ENCODE results near the gene GJA5. TPM values are rescaled to one million over a fixed set of nuclear protein-coding genes. Genes with fewer than 3 reads are reported as not detected.

Gene GJA5
- total and polyA plus RNA-seq, 2 experiments from 2014 or later, result 0.24 to 1.7 TPM

GRCh38 chr1:147794570-147794969 is 34.2 kb upstream of the GJA5 start:
- no peaks in the 10 kb centered on the region for H4K20me1 ChIP-seq (replicated peaks; ENCODE audit: insufficient read depth)
- no peak overlapping the region for H3K4me3 Mint-ChIP-seq
- no peaks in the 10 kb centered on the region for H3K36me3 Mint-ChIP-seq (ENCODE audit: low read depth)
- H3K4me3 ChIP-seq, result no peak overlapping the region
- no peaks in the 10 kb centered on the region for H3K9me3 Mint-ChIP-seq
- no peaks in the 10 kb centered on the region for H3K4me1 ChIP-seq (ENCODE audit: insufficient read depth)
- ATAC-seq (no peak), DNase-seq (ENCODE audit: low spot score) (no peak)
- peaks cover 10% of the 10 kb centered on the region for H3K9me2 ChIP-seq (ENCODE audit: insufficient read depth)
- H3F3A ChIP-seq (replicated peaks; ENCODE audit: low read depth), result no peaks in the 10 kb centered on the region
- no peaks in the 10 kb centered on the region for H3K4me1 Mint-ChIP-seq
- no peak overlapping the region for H3K27ac ChIP-seq (ENCODE audit: low read depth)
- no peak overlapping the region for H3K4me2 ChIP-seq
- H3K27ac Mint-ChIP-seq, result no peak overlapping the region
- no peaks in the 10 kb centered on the region for H3K79me2 ChIP-seq (replicated peaks; ENCODE audit: insufficient read depth)
- TF ChIP-seq NANOG (IDR thresholded peaks at IDR 0.05; ENCODE audit: borderline replicate concordance) (no peak), STAT1 (IDR thresholded peaks at IDR 0.05; ENCODE audit: unreplicated experiment) (no peak), POLR2AphosphoS5 (IDR thresholded peaks at IDR 0.05; ENCODE audit: low read depth) (no peak), EZH2phosphoT487 (IDR thresholded peaks at IDR 0.05; ENCODE audit: unreplicated experiment) (no peak), JUNB (IDR thresholded peaks at IDR 0.05; ENCODE audit: unreplicated experiment) (no peak), CTCF (conservative IDR thresholded peaks at IDR 0.05; ENCODE audit: low read depth in 2 of 2) (no peak), ETS1 (IDR thresholded peaks at IDR 0.05) (no peak), ZNF462 (CRISPR knock-in tag; IDR thresholded peaks at IDR 0.05) (no peak), ZNF114 (CRISPR knock-in tag; IDR thresholded peaks at IDR 0.05) (no peak), REST (IDR thresholded peaks at IDR 0.05; ENCODE audit: unreplicated experiment) (no peak), CREB1 (CRISPR knock-in tag; IDR thresholded peaks at IDR 0.05; ENCODE audit: low read depth) (no peak), ZNF331 (CRISPR knock-in tag; IDR thresholded peaks at IDR 0.05; ENCODE audit: low read depth) (no peak), EZH2 (IDR thresholded peaks at IDR 0.05; ENCODE audit: low read depth, unreplicated experiment) (no peak)
- H3K36me3 ChIP-seq (ENCODE audit: insufficient read depth), result no peaks in the 10 kb centered on the region
- peak overlapping the region; percentile 81 for H2AFZ ChIP-seq
- H3K27me3 ChIP-seq (ENCODE audit: insufficient read depth), result no peaks in the 10 kb centered on the region
- peaks cover 5% of the 10 kb centered on the region for H3K27me3 Mint-ChIP-seq (ENCODE audit: insufficient read depth, low read depth, poor library complexity)
